Measurements from ENCODE around the gene DEAF1. TPM values are rescaled to one million over a fixed set of nuclear protein-coding genes. Genes with fewer than 3 reads are reported as not detected.

The DEAF1 gene
- total RNA-seq, 2 experiments from 2014 or later, result 47.4 to 56.6 TPM

- no peak for DNase-seq
- ChIA-PET CTCF (no interaction called here), POLR2A (no interaction called here)
- intact Hi-C loops (cut with DNase I, micrococcal nuclease), result no loop called here
- Mint-ChIP-seq H3K27ac (no peak overlapping the region), H3K36me3 (ENCODE audit: low read depth) (peaks cover 4% of the 10 kb centered on the region), H3K4me3 (no peak overlapping the region), H3K4me1 (peaks cover 4% of the 10 kb centered on the region), H3K9me3 (ENCODE audit: low read depth) (no peaks in the 10 kb centered on the region), H3K27me3 (no peaks in the 10 kb centered on the region)
- ATAC-seq, result no peak
Observed at GRCh38 chr11:619628-620050, 75.4 kb downstream of the DEAF1 start.

GRCh38 chr11:618856-619627, 76.0 kb downstream of the DEAF1 start:
- ATAC-seq, result no peak
- POLR2A ChIA-PET, result no interaction called here
- peaks cover 10% of the 10 kb centered on the region for H3K36me3 Mint-ChIP-seq (ENCODE audit: low read depth)
- peaks cover 10% of the 10 kb centered on the region for H3K4me1 Mint-ChIP-seq
- H3K27me3 Mint-ChIP-seq, result no peaks in the 10 kb centered on the region
- CTCF ChIA-PET, result no interaction called here
- no peak for DNase-seq
- intact Hi-C loops (cut with DNase I, micrococcal nuclease), result no loop called here
- H3K4me3 Mint-ChIP-seq, result no peak overlapping the region
- H3K27ac Mint-ChIP-seq, result no peak overlapping the region
- H3K9me3 Mint-ChIP-seq (ENCODE audit: low read depth), result no peaks in the 10 kb centered on the region

- POLR2A ChIA-PET, result interaction anchor here (0.6 kb wide), 1 partner anchor 52 kb away, joined by 3 read pairs; no protein-coding TSS in a partner anchor
- DNase-seq, result no peak
- H3K36me3 Mint-ChIP-seq (ENCODE audit: low read depth), result peaks cover 10% of the 10 kb centered on the region
- no peak for ATAC-seq
- intact Hi-C loops (cut with DNase I, micrococcal nuclease), result no loop called here
- peaks cover 13% of the 10 kb centered on the region for H3K4me1 Mint-ChIP-seq
- CTCF ChIA-PET, result no interaction called here
- H3K4me3 Mint-ChIP-seq, result no peak overlapping the region
- H3K9me3 Mint-ChIP-seq (ENCODE audit: low read depth), result no peaks in the 10 kb centered on the region
- no peaks in the 10 kb centered on the region for H3K27me3 Mint-ChIP-seq
- no peak overlapping the region for H3K27ac Mint-ChIP-seq
Observed at GRCh38 chr11:617912-618682, 76.9 kb downstream of the DEAF1 start.

GRCh38 chr11:617199-617911, 77.7 kb downstream of the DEAF1 start:
- no peaks in the 10 kb centered on the region for H3K27me3 Mint-ChIP-seq
- ATAC-seq, result no peak
- H3K4me1 Mint-ChIP-seq, result peaks cover 13% of the 10 kb centered on the region
- no peak overlapping the region for H3K4me3 Mint-ChIP-seq
- CTCF ChIA-PET, result no interaction called here
- DNase-seq, result no peak
- POLR2A ChIA-PET, result no interaction called here
- no peak overlapping the region for H3K27ac Mint-ChIP-seq
- H3K36me3 Mint-ChIP-seq (ENCODE audit: low read depth), result peaks cover 10% of the 10 kb centered on the region
- no peaks in the 10 kb centered on the region for H3K9me3 Mint-ChIP-seq (ENCODE audit: low read depth)
- intact Hi-C loops (cut with DNase I, micrococcal nuclease), result no loop called here

- Mint-ChIP-seq H3K27me3 (no peaks in the 10 kb centered on the region), H3K27ac (peak overlapping the region; percentile 80), H3K9me3 (ENCODE audit: low read depth) (no peaks in the 10 kb centered on the region), H3K36me3 (ENCODE audit: low read depth) (peaks cover 16% of the 10 kb centered on the region), H3K4me3 (peak overlapping the region; percentile 85), H3K4me1 (peaks cover 13% of the 10 kb centered on the region)
- DNase-seq, result no peak
- intact Hi-C loops (cut with DNase I, micrococcal nuclease), result no loop called here
- ATAC-seq, result no peak
- ChIA-PET POLR2A (interaction anchor here (0.6 kb wide), 1 partner anchor 110 kb away, joined by 6 read pairs; no protein-coding TSS in a partner anchor), CTCF (no interaction called here)
Observed at GRCh38 chr11:616320-617198, 78.5 kb downstream of the DEAF1 start.

GRCh38 chr11:615504-616319, 79.3 kb downstream of the DEAF1 start, which contains the start of gene IRF7:
IRF7 (minus strand) TSS chr11:615950; CDS start chr11:615364, 586 bp downstream.
- Mint-ChIP-seq H3K4me3 (peak within 1 kb of the TSS; percentile 85), H3K27me3 (no peaks in the 10 kb centered on the region), H3K9me3 (ENCODE audit: low read depth) (no peaks in the 10 kb centered on the region), H3K36me3 (ENCODE audit: low read depth) (peaks cover 19% of the 10 kb centered on the region), H3K27ac (peak within 1 kb of the TSS; percentile 95), H3K4me1 (peaks cover 13% of the 10 kb centered on the region)
- CTCF ChIA-PET, result interaction anchor here (0.6 kb wide), 2 partner anchors 100 to 284 kb away, joined by 3 read pairs; no protein-coding TSS in a partner anchor
- peak; percentile 81 for ATAC-seq
- intact Hi-C loops (cut with DNase I, micrococcal nuclease), result loop anchor here in 1 of 2 experiments (1.0 to 2.0 kb wide), 5 partner anchors 39 to 194 kb away; partner anchors contain the start of genes DEAF1, HRAS, PHRF1 and RPLP2
- peak; percentile 93 for DNase-seq
- POLR2A ChIA-PET, result interaction anchor here (0.6 kb wide), 1 partner anchor 110 kb away, joined by 6 read pairs; no protein-coding TSS in a partner anchor

GRCh38 chr11:614623-615503, 80.2 kb downstream of the DEAF1 start:
- H3K36me3 Mint-ChIP-seq (ENCODE audit: low read depth), result peaks cover 20% of the 10 kb centered on the region
- no peaks in the 10 kb centered on the region for H3K9me3 Mint-ChIP-seq (ENCODE audit: low read depth)
- ATAC-seq (no peak), DNase-seq (no peak)
- peak overlapping the region; percentile 85 for H3K4me3 Mint-ChIP-seq
- H3K4me1 Mint-ChIP-seq, result peaks cover 13% of the 10 kb centered on the region
- H3K27me3 Mint-ChIP-seq, result no peaks in the 10 kb centered on the region
- H3K27ac Mint-ChIP-seq, result peak overlapping the region; percentile 95
- intact Hi-C loops (cut with DNase I, micrococcal nuclease), result loop anchor here in 1 of 2 experiments (1.0 to 2.0 kb wide), 5 partner anchors 39 to 194 kb away; partner anchors contain the start of genes DEAF1, HRAS, PHRF1 and RPLP2
- ChIA-PET CTCF (interaction anchor here (0.6 kb wide), 1 partner anchor 285 kb away, joined by 3 read pairs; no protein-coding TSS in a partner anchor), POLR2A (no interaction called here)

- DNase-seq (no peak), ATAC-seq (no peak)
- H3K27ac Mint-ChIP-seq, result peak overlapping the region; percentile 82
- ChIA-PET CTCF (interaction anchor here (1.1 kb wide), 1 partner anchor 59 kb away, joined by 5 read pairs; no protein-coding TSS in a partner anchor), POLR2A (no interaction called here)
- peaks cover 21% of the 10 kb centered on the region for H3K36me3 Mint-ChIP-seq (ENCODE audit: low read depth)
- H3K4me3 Mint-ChIP-seq, result peak overlapping the region; percentile 85
- peaks cover 13% of the 10 kb centered on the region for H3K4me1 Mint-ChIP-seq
- intact Hi-C loops (cut with DNase I, micrococcal nuclease), result loop anchor here in 1 of 2 experiments (2.0 kb wide), 1 partner anchor 45 kb away; no protein-coding TSS in a partner anchor
- H3K27me3 Mint-ChIP-seq, result no peaks in the 10 kb centered on the region
- no peaks in the 10 kb centered on the region for H3K9me3 Mint-ChIP-seq (ENCODE audit: low read depth)
Observed at GRCh38 chr11:614021-614622, 80.9 kb downstream of the DEAF1 start.
